CD4-positive, alpha-beta memory T cell (primary cell): Measurements from ENCODE around the gene HTR7. TPM values are rescaled to one million over a fixed set of nuclear protein-coding genes. Genes with fewer than 3 reads are reported as not detected.

Experiments used
- CTCF ChIA-PET: fragments of 350-600 bp; sonication (Branson Sonifier 250); formaldehyde crosslinking; loops from one replicate; lab custom pipeline; 2021; ENCODE audit warnings: inconsistent platforms; ENCODE audit not compliant: partially characterized antibody; lab: Charles Lee
- POLR2A ChIA-PET: fragments of 350-600 bp; sonication (Branson Sonifier 250); formaldehyde crosslinking; loops from one replicate; lab custom pipeline; 2021; ENCODE audit not compliant: partially characterized antibody; lab: Charles Lee
- DNase-seq, 5 donors: peaks; one replicate each; pipeline versions ENCODE4 v3.0.0 to v3.0.0-alpha.2; 2020 to 2022; ENCODE audit warnings: mixed read lengths in 1 of 5
- H3K27ac ChIP-seq: one replicate; pipeline ENCODE4 v1.7.0; 2013; ENCODE audit warnings: low read depth, low read length
- H3K27me3 ChIP-seq: 2 replicates; pipeline ENCODE4 v1.7.0; 2013; ENCODE audit warnings: mild to moderate bottlenecking, low read length, moderate library complexity; ENCODE audit not compliant: insufficient read depth
- H3K36me3 ChIP-seq: 2 replicates; pipeline ENCODE4 v1.7.0; 2013; ENCODE audit warnings: mild to moderate bottlenecking, low read length, moderate library complexity; ENCODE audit not compliant: insufficient read depth
- H3K4me1 ChIP-seq: 2 replicates; pipeline ENCODE4 v1.7.0; 2013; ENCODE audit warnings: mild to moderate bottlenecking, low read length, moderate library complexity; ENCODE audit not compliant: insufficient read depth
- H3K4me3 ChIP-seq, 2 donors: one replicate each; pipeline ENCODE4 v1.7.0; 2013; ENCODE audit warnings: low read length in 2 of 2, mild to moderate bottlenecking in 1 of 2
- H3K9me3 ChIP-seq, 2 donors: one replicate each; pipeline ENCODE4 v1.7.0; 2013; ENCODE audit warnings: low read length in 2 of 2, control low read depth in 1 of 2; ENCODE audit not compliant: control insufficient read depth in 1 of 2
- H3K27ac Mint-ChIP-seq, 7 donors: one replicate each; pipeline ENCODE4 v1.8.0; 2020 to 2021; ENCODE audit warnings: mixed read lengths in 7 of 7, mild to moderate bottlenecking in 6 of 7, inconsistent platforms in 3 of 7, moderate library complexity in 3 of 7
- H3K27me3 Mint-ChIP-seq, 2 donors: one replicate each; pipeline ENCODE4 v1.8.0; 2020 to 2021; ENCODE audit warnings: mixed read lengths in 2 of 2
- H3K36me3 Mint-ChIP-seq, 2 donors: one replicate each; pipeline ENCODE4 v1.8.0; 2020 to 2021; ENCODE audit warnings: mixed read lengths in 2 of 2, inconsistent platforms in 1 of 2, mild to moderate bottlenecking in 1 of 2
- H3K4me1 Mint-ChIP-seq, 4 donors: one replicate each; pipeline ENCODE4 v1.8.0; 2020 to 2021; ENCODE audit warnings: mixed read lengths in 4 of 4, mild to moderate bottlenecking in 1 of 4
- H3K4me3 Mint-ChIP-seq, 8 donors: one replicate each; pipeline ENCODE4 v1.8.0; 2020 to 2021; ENCODE audit warnings: mixed read lengths in 8 of 8, mild to moderate bottlenecking in 7 of 8, moderate library complexity in 6 of 8, inconsistent platforms in 3 of 8
- H3K9me3 Mint-ChIP-seq, 8 donors: one replicate each; pipeline ENCODE4 v1.8.0; 2020 to 2021; ENCODE audit warnings: mixed read lengths in 8 of 8, mild to moderate bottlenecking in 5 of 8, inconsistent platforms in 3 of 8, moderate library complexity in 1 of 8
- intact Hi-C: fragments of 100-400 bp; cut with micrococcal nuclease; formaldehyde crosslinking; loops from one replicate; pipeline ENCODE4 v1.15.1; 2023
- polyA plus RNA-seq, 2 donors: library from polyadenylated mRNA; unstranded; fragments of 300-500 nt; fragmentation: Illumina TruSeq; gene quantifications; one replicate each; pipeline ENCODE4 v1.2.3, GENCODE V29; 2021
- total RNA-seq, 2 experiments: library from RNA; stranded (reverse); gene quantifications; one replicate each; pipeline ENCODE4 v1.2.3, GENCODE V29; 2021

HTR7 gene
- total and polyA plus RNA-seq, 4 experiments from 2014 or later: not detected

- intact Hi-C loops: no loop called here
- ChIA-PET CTCF (no interaction called here), POLR2A (no interaction called here)
- H3K27ac ChIP-seq: no peak overlapping the region
- H3K4me1 ChIP-seq: no peaks in the 10 kb centered on the region
- Mint-ChIP-seq H3K4me3 (no peak overlapping the region), H3K9me3 (no peaks in the 10 kb centered on the region), H3K36me3 (no peaks in the 10 kb centered on the region), H3K4me1 (no peaks in the 10 kb centered on the region), H3K27me3 (peaks cover 5 to 8% of the 10 kb centered on the region in 2 donors), H3K27ac (no peak overlapping the region)
- no peaks in the 10 kb centered on the region for H3K9me3 ChIP-seq
- peaks cover 3% of the 10 kb centered on the region for H3K27me3 ChIP-seq
- H3K4me3 ChIP-seq: no peak overlapping the region
- no peak for DNase-seq
- no peaks in the 10 kb centered on the region for H3K36me3 ChIP-seq
These were observed 150.2 kb downstream of the HTR7 start for GRCh38 chr10:90707657-90708056.

DNA sequence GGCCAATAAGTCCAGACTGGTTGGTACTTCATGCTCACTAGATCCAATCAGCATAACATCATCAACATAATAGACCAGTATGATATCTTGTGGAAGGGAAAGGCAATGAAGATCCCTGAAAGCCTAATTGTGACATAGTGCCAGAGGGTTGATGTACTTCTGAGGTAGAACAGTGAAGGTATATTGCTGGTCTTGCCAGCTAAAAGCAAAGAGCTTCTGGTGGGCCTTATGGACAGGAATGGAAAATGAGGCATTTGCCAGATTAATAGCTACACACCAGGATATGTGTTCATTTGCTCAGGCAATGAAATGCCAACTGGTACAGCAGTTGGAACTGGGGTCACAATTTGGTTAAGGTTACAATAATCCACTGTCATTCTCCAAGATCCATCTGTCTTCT lies 156.4 kb downstream of the HTR7 start:
- Mint-ChIP-seq H3K27me3 (peaks cover 6 to 10% of the 10 kb centered on the region in 2 donors), H3K36me3 (no peaks in the 10 kb centered on the region), H3K27ac (no peak overlapping the region), H3K4me1 (no peaks in the 10 kb centered on the region), H3K4me3 (no peak overlapping the region), H3K9me3 (peaks cover 0 to 2% (median 0%) of the 10 kb centered on the region in 8 donors)
- H3K36me3 ChIP-seq: no peaks in the 10 kb centered on the region
- H3K4me3 ChIP-seq: no peak overlapping the region
- H3K27me3 ChIP-seq: no peaks in the 10 kb centered on the region
- CTCF ChIA-PET: no interaction called here
- H3K9me3 ChIP-seq: no peaks in the 10 kb centered on the region
- H3K27ac ChIP-seq: no peak overlapping the region
- DNase-seq: no peak
- intact Hi-C loops: no loop called here
- POLR2A ChIA-PET: no interaction called here
- H3K4me1 ChIP-seq: no peaks in the 10 kb centered on the region

GRCh38 chr10:90695915-90696676 lies 161.7 kb downstream of the HTR7 start:
- H3K4me3 Mint-ChIP-seq: no peak overlapping the region
- Histone ChIP-seq H3K9me3 (no peaks in the 10 kb centered on the region), H3K36me3 (no peaks in the 10 kb centered on the region), H3K4me3 (no peak overlapping the region), H3K4me1 (no peaks in the 10 kb centered on the region), H3K27me3 (no peaks in the 10 kb centered on the region), H3K27ac (no peak overlapping the region)
- H3K27me3 Mint-ChIP-seq: peaks cover 5 to 6% of the 10 kb centered on the region in 2 donors
- intact Hi-C loops: no loop called here
- ChIA-PET POLR2A (no interaction called here), CTCF (interaction anchor here (1.0 kb wide), 1 partner anchor 9 kb away, joined by 3 read pairs; no protein-coding TSS in a partner anchor)
- no peaks in the 10 kb centered on the region for H3K4me1 Mint-ChIP-seq
- no peak for DNase-seq
- H3K36me3 Mint-ChIP-seq: no peaks in the 10 kb centered on the region
- H3K27ac Mint-ChIP-seq: no peak overlapping the region
- H3K9me3 Mint-ChIP-seq: peaks cover 0 to 5% (median 0%) of the 10 kb centered on the region in 8 donors

Other genes starting within 250 kb of the HTR7 start
- 10 to 100 TPM; 32.3 to 33.2 TPM for gene RPP30, start 13.9 kb upstream of the HTR7 start, total RNA-seq
- gene RPP30, start 13.9 kb upstream of the HTR7 start, polyA plus RNA-seq: 10 to 100 TPM; 37.1 to 54.5 TPM
- gene ANKRD1, start 63.0 kb upstream of the HTR7 start, total RNA-seq: not detected
- gene ANKRD1, start 63.0 kb upstream of the HTR7 start, polyA plus RNA-seq: not detected